VCaP (cell line): Measurements from ENCODE around the gene DAD1.

Source experiments
- H3K27ac ChIP-seq: fragments of 450-650 bp; 2 replicates; pipeline ENCODE4 v1.5.1; 2017
- TF ChIP-seq, protein P1 (sequence below): fragments of 450-650 bp; conservative IDR thresholded peaks from 2 replicates; pipeline ENCODE4 v1.5.1; 2017; ENCODE audit warnings: mild to moderate bottlenecking, moderate library complexity

The DAD1 gene

DNA sequence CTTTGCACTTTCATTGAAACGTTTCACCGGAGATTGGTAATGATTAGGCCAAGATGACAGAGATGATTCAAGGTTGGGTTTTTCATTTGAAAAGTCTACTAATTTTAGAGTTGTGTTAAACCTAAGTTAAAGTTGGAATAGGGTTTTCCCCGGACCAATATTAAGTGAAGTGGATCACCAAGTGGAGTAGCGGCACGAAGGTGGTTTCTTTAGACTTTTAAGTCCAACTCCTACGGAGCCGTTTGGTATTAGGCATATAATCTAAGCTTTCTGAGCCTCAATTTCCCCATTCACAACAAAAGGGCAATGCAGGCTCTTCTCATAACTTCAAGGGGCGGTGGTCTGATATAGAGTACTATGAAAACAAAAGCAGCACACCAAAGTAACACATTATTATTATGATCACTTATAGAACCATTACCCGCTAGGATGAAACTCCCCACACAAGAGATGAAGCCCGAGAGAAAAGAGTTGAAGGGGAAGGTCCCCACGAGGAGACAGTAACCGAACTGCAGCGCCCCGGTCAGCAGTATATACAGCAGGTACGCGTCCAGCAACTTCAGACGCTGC is 413 bp downstream of the DAD1 start:
- peak overlapping the region; percentile 72 for H3K27ac ChIP-seq
- TF ChIP-seq, protein P1, sequence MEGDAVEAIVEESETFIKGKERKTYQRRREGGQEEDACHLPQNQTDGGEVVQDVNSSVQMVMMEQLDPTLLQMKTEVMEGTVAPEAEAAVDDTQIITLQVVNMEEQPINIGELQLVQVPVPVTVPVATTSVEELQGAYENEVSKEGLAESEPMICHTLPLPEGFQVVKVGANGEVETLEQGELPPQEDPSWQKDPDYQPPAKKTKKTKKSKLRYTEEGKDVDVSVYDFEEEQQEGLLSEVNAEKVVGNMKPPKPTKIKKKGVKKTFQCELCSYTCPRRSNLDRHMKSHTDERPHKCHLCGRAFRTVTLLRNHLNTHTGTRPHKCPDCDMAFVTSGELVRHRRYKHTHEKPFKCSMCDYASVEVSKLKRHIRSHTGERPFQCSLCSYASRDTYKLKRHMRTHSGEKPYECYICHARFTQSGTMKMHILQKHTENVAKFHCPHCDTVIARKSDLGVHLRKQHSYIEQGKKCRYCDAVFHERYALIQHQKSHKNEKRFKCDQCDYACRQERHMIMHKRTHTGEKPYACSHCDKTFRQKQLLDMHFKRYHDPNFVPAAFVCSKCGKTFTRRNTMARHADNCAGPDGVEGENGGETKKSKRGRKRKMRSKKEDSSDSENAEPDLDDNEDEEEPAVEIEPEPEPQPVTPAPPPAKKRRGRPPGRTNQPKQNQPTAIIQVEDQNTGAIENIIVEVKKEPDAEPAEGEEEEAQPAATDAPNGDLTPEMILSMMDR = no peak

DNA sequence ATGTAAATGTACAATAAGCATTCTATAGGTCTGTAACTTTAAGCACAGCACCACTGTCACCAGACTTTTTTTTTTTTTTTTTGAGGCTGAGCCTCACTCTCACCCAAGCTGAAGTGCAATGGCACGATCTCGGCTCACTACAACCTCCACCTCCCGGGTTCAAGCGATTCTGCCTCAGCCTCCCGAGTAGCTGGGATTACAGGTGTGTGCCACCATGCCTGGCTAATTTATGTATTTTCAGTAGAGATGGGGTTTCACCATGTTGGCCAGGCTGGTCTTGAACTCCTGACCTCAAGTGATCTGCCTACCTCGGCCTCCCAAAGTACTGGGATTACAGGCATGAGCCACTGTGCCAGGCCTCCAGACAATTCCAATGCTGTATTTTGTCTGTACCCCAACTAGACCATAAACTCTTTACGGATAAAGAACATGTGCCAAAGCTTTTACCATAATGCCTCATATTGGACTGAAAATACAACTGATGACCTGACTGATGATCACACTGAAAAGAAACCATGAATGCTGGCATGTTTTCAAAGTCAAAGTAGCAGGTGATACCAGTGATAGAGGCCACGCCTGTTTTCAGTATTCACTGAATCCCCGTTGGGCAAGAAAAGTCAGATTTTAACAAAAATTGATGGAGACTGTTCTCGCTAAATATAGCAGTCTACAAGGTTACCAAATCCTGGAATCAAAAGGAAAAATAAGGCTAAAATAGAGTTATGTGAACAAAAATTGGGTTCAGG is 1.2 kb downstream of the DAD1 start:
- peak overlapping the region; percentile 72; the same call in 1 of the 2 replicates for H3K27ac ChIP-seq

DNA sequence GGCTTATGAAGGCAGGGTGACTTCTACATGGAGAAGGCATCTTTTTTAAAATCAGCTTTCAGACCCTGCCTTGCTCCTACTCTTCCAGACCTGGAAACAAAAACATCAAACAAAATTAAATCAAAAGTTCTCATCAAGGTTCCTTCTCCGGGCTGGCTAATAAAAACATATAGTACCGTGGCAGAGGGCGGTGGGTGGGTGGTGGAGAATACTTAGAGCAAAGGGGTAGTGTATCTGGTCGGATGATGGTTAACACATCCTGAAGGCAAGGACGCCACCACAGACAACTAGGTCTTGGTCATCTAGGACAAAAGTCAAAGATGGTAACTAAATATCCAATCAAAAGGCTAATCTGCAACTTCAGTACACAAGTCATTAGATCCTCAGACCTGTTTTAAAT is 1.8 kb downstream of the DAD1 start:
- TF ChIP-seq, protein P1 = no peak
- no peak overlapping the region for H3K27ac ChIP-seq

DNA sequence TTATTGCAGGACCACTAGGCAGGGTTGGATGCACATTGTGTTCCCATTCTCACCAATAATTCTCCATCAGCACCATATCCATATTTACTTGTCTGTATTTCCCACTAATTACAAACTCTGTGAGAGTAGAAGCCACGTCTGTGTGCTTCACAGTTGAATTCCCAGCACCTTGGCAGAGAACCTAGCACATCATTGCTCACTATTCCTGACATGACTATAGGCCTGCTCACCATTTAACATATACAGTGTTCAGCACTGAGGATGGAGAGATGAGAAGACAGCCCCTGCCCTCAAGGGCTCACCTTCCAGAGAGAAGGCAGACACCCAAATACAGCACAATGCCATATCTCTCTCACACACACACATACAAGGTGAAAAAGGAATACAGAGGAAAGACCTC is 5.0 kb downstream of the DAD1 start:
- TF ChIP-seq, protein P1 = no peak
- H3K27ac ChIP-seq = no peak overlapping the region

DNA sequence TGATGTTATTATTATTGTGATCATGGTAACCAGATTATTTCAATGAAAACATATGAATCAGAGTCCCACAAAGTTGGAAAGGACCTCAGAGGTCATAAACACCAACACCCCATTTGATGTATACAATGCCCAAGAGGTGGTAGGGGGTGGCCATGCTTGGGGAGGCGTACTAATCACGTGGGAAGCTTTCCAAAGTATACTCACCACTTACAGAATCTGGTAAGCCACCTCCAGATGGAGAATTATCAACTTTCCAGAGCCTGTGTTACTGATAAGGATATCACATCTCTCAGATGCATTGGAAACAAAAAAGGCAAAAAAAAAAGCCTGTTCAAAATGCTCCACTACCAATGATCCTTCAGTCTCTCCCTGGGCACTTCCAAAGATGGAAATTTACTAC is 8.4 kb downstream of the DAD1 start:
- TF ChIP-seq, protein P1 = no peak
- H3K27ac ChIP-seq = no peak overlapping the region

DNA sequence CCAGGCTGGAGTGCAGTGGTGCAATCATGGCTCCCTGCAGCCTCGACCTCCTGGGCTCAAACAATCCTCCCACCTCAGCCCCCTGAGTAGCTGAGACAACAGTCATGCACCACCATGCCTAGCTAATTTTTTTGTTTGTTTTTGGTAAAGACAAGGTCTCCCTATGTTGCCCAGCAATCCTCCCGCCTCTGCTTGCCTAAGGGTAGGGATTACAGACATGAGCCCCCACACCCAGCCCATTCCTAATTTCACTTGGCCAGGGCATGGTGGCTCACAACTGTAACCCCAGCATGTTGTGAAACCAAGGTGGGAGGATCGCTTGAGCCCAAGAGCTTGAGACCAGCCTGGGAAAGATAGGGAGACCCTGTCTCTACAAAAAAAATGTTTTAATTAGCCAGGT is 9.1 kb downstream of the DAD1 start:
- TF ChIP-seq, protein P1 = no peak
- no peak overlapping the region for H3K27ac ChIP-seq

DNA sequence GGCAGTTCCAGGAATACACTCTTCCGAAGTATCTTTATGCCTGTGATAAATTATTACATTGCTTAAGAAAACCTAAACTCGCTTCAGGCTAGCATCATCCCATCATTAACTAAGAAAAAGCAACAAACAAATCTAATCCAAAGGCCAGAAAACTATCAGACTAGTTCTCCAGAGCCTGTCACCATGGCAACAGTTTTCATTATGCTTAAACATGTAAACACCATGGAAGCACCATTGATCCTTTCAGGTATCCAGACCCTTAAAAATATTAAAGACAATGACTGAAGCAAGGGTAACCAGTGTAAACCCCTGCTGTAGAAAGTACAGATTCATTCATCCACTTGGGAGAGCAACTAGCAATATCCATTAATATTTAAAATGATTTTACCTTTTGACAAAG is 9.8 kb downstream of the DAD1 start:
- TF ChIP-seq, protein P1 = no peak
- no peak overlapping the region for H3K27ac ChIP-seq

DNA sequence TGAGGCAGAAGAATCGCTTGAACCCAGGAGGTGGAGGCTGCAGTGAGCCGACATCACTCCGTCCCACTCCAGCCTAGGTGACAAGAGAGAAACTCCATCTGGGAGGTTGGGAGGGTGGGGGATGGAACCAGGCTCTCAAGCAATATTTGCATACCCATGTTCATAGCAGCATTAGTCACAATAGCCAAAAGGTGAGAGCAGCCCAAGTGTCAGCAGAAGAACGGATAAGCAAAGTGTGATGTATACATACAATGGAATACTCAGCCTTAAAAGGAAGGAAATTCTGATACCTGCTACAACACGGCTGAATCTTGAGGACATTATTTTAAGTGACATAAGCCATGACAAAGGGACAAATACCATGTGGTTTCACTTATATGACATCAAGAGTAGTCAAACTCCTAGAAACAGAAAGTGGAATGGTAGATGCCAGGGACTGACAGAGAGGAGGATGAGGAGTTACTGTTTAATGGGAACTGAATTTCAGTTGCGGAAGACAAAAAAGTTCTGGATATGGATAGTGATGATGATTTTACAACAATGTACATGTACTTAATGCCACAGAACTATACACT is 11.6 kb downstream of the DAD1 start:
- H3K27ac ChIP-seq = no peak overlapping the region
- TF ChIP-seq, protein P1 = no peak
